KBM-7 (cell line): Measurements from ENCODE around the gene COL6A5.
"Not testable (repeated sequence)": the region's sequence is repeated elsewhere in the genome, so short reads cannot be mapped to it uniquely, and the experiment has no call there.

Source experiments
- DNase-seq: peaks from one replicate; pipeline ENCODE4 v3.0.0-alpha.2; 2015
- in situ Hi-C: fragments of 300-500 bp; cut with MboI; formaldehyde crosslinking; loops from 2 replicates; pipeline ENCODE4 v1.14.3; 2020; ENCODE audit warnings: low sequenced_read_pairs, low pct_unique_long_range_greater_than_20kb, mixed read lengths

COL6A5 gene

GRCh38 chr3:130345487-130346079 is at the start of gene COL6A5:
Gene COL6A5 (plus strand): TSS chr3:130345672. CDS start chr3:130373639, 27,967 bp downstream.
- in situ Hi-C loops, result no loop called here
- DNase-seq, result no peak

GRCh38 chr3:130299531-130299930 is 45.9 kb upstream of the COL6A5 start:
- in situ Hi-C loops, result no loop called here

GRCh38 chr3:130300888-130301287 is 44.6 kb upstream of the COL6A5 start:
- no peak for DNase-seq
- in situ Hi-C loops, result no loop called here

More at GRCh38 chr3:130299531-130299930, 45.9 kb upstream of the COL6A5 start:
- no peak for DNase-seq

- DNase-seq, result no peak
- in situ Hi-C loops, result no loop called here
Measured at GRCh38 chr3:130310109-130310508, 35.4 kb upstream of the COL6A5 start.

GRCh38 chr3:130312374-130312773 is 33.1 kb upstream of the COL6A5 start:
- no peak for DNase-seq
- in situ Hi-C loops, result no loop called here

GRCh38 chr3:130316169-130316568 is 29.3 kb upstream of the COL6A5 start:
- DNase-seq, result no peak
- in situ Hi-C loops, result no loop called here

GRCh38 chr3:130323503-130323902 is 22.0 kb upstream of the COL6A5 start:
- in situ Hi-C loops, result no loop called here

GRCh38 chr3:130340766-130341165 is 4.7 kb upstream of the COL6A5 start:
- in situ Hi-C loops, result no loop called here
- no peak for DNase-seq

More at GRCh38 chr3:130323503-130323902, 22.0 kb upstream of the COL6A5 start:
- DNase-seq, result no peak

- in situ Hi-C loops, result no loop called here
Measured at GRCh38 chr3:130341388-130341787, 4.1 kb upstream of the COL6A5 start.

GRCh38 chr3:130341882-130342281 is 3.6 kb upstream of the COL6A5 start:
- in situ Hi-C loops, result no loop called here
- DNase-seq, result no peak

More at GRCh38 chr3:130341388-130341787, 4.1 kb upstream of the COL6A5 start:
- DNase-seq, result no peak

GRCh38 chr3:130342821-130343661 is 2.4 kb upstream of the COL6A5 start:
- in situ Hi-C loops, result no loop called here
- no peak for DNase-seq

GRCh38 chr3:130348258-130348657 is 2.8 kb downstream of the COL6A5 start:
- in situ Hi-C loops, result not testable (repeated sequence)

GRCh38 chr3:130354430-130354829 is 9.0 kb downstream of the COL6A5 start:
- DNase-seq, result peak; percentile 27
- in situ Hi-C loops, result no loop called here

More at GRCh38 chr3:130348258-130348657, 2.8 kb downstream of the COL6A5 start:
- not testable (repeated sequence) for DNase-seq

- no peak for DNase-seq
- in situ Hi-C loops, result no loop called here
Measured at GRCh38 chr3:130374033-130374432, 28.6 kb downstream of the COL6A5 start.

- DNase-seq, result no peak
- in situ Hi-C loops, result no loop called here
Measured at GRCh38 chr3:130374908-130375307, 29.4 kb downstream of the COL6A5 start.

- DNase-seq, result peak; percentile 26
- in situ Hi-C loops, result no loop called here
Measured at GRCh38 chr3:130377960-130378676, 32.6 kb downstream of the COL6A5 start.

- in situ Hi-C loops, result no loop called here
- no peak for DNase-seq
Measured at GRCh38 chr3:130378677-130379191, 33.3 kb downstream of the COL6A5 start.

- DNase-seq, result no peak
- in situ Hi-C loops, result no loop called here
Measured at GRCh38 chr3:130379274-130379673, 33.8 kb downstream of the COL6A5 start.

- in situ Hi-C loops, result no loop called here
- no peak for DNase-seq
Measured at GRCh38 chr3:130380398-130380797, 34.9 kb downstream of the COL6A5 start.

GRCh38 chr3:130383424-130383823 is 38.0 kb downstream of the COL6A5 start:
- no peak for DNase-seq
- in situ Hi-C loops, result no loop called here
